ENCODE data around the gene MUC6. TPM values are rescaled to one million over a fixed set of nuclear protein-coding genes. Genes with fewer than 3 reads are reported as not detected.

MUC6 gene
- polyA plus RNA-seq, 1 donor: 0.15 TPM

Other genes with a start within 250 kb of the MUC6 start
- gene CEND1, start 246.6 kb downstream of the MUC6 start, polyA plus RNA-seq: 2.0 TPM
- gene SLC25A22, start 238.4 kb downstream of the MUC6 start, polyA plus RNA-seq: 14.6 TPM
- gene PIDD1, start 231.5 kb downstream of the MUC6 start, polyA plus RNA-seq: 15.1 TPM
- gene RPLP2, start 226.8 kb downstream of the MUC6 start, polyA plus RNA-seq: 1,325 TPM
- gene PNPLA2, start 217.8 kb downstream of the MUC6 start, polyA plus RNA-seq: 98.0 TPM
- 34.4 TPM for gene CRACR2B, start 208.8 kb downstream of the MUC6 start, polyA plus RNA-seq
- gene CD151, start 203.8 kb downstream of the MUC6 start, polyA plus RNA-seq: 317 TPM
- gene POLR2L, start 194.2 kb downstream of the MUC6 start, polyA plus RNA-seq: 87.5 TPM
- gene TSPAN4, start 193.9 kb downstream of the MUC6 start, polyA plus RNA-seq: 27.8 TPM
- gene CHID1, start 125.9 kb downstream of the MUC6 start, polyA plus RNA-seq: 82.9 TPM
- 79.6 TPM for gene AP2A2, start 110.8 kb downstream of the MUC6 start, polyA plus RNA-seq
- 94.8 TPM for gene MUC2, start 38.2 kb upstream of the MUC6 start, polyA plus RNA-seq
- gene MUC5AC, start 121.2 kb upstream of the MUC6 start, polyA plus RNA-seq: 0.37 TPM
- gene MUC5B, start 186.3 kb upstream of the MUC6 start, polyA plus RNA-seq: 1.9 TPM

Measured in large intestine (tissue), 1 donor.